Testis (tissue), 2 donors: ENCODE results near the gene LAMB2.

Experiments
- CTCF ChIP-seq, 3 experiments: fragments of 450-650 bp in 2 of 3; fragments of 200-600 bp in 1 of 3; sonication (generic) in 1 of 3; IDR thresholded peaks; one replicate each; pipeline ENCODE4 v1.5.1; 2016 to 2019; ENCODE audit warnings: antibody characterized with exemption in 3 of 3, mild to moderate bottlenecking in 2 of 3, moderate library complexity in 1 of 3
- POLR2A ChIP-seq: fragments of 450-650 bp; IDR thresholded peaks from one replicate; pipeline ENCODE4 v1.6.1; 2017; ENCODE audit warnings: antibody characterized with exemption, mild to moderate bottlenecking, moderate library complexity

- TF ChIP-seq CTCF (IDR thresholded peaks at IDR 0.05): no peak
- TF ChIP-seq POLR2A: no peak
Measured at GRCh38 chr3:49134471-49135265, 1.8 kb upstream of the LAMB2 start.
